ENCODE results near the gene AGPAT1.
A peak's percentile ranks its signal among the peaks of the same experiment; 100 is the strongest.
"Not testable (repeated sequence)": the region's sequence is repeated elsewhere in the genome, so short reads cannot be mapped to it uniquely, and the experiment has no call there.

The AGPAT1 gene

GRCh38 chr6:32200711-32201475 lies 25.0 kb upstream of the AGPAT1 start:
- no peak overlapping the region for H3K4me3 ChIP-seq (ENCODE audit: low read depth, low read length)

- H3K4me3 ChIP-seq (ENCODE audit: low read depth, low read length): no peak overlapping the region
These were observed 23.0 kb upstream of the AGPAT1 start for GRCh38 chr6:32198866-32199265.

GRCh38 chr6:32198345-32198696 lies 22.4 kb upstream of the AGPAT1 start:
- H3K4me3 ChIP-seq (ENCODE audit: low read depth, low read length): no peak overlapping the region

- peak overlapping the region; percentile 75 for H3K4me3 ChIP-seq (ENCODE audit: low read depth, low read length)
These were observed 21.1 kb upstream of the AGPAT1 start for GRCh38 chr6:32196682-32197616.

GRCh38 chr6:32195902-32196681 lies 20.2 kb upstream of the AGPAT1 start:
- peak overlapping the region; percentile 75 for H3K4me3 ChIP-seq (ENCODE audit: low read depth, low read length)

- peak overlapping the region; percentile 75 for H3K4me3 ChIP-seq (ENCODE audit: low read depth, low read length)
These were observed 19.7 kb upstream of the AGPAT1 start for GRCh38 chr6:32195652-32195901.

GRCh38 chr6:32194825-32195651 lies 19.2 kb upstream of the AGPAT1 start:
- H3K4me3 ChIP-seq (ENCODE audit: low read depth, low read length): peak overlapping the region; percentile 44

GRCh38 chr6:32194388-32194787 lies 18.5 kb upstream of the AGPAT1 start:
- H3K4me3 ChIP-seq (ENCODE audit: low read depth, low read length): no peak overlapping the region

GRCh38 chr6:32193096-32193495 lies 17.2 kb upstream of the AGPAT1 start:
- not testable (repeated sequence) for H3K4me3 ChIP-seq (ENCODE audit: low read depth, low read length)

- no peak within 1 kb of the TSS for H3K4me3 ChIP-seq (ENCODE audit: low read depth, low read length)
These were observed 16.7 kb upstream of the AGPAT1 start, which contains the start of gene GPSM3 for GRCh38 chr6:32192608-32193039. Gene GPSM3, minus strand, starts transcription at chr6:32192643. Its CDS starts 130 bp downstream, at chr6:32192513.

- no peak overlapping the region for H3K4me3 ChIP-seq (ENCODE audit: low read depth, low read length)
These were observed 16.1 kb upstream of the AGPAT1 start for GRCh38 chr6:32191696-32192607.

- no peak overlapping the region for H3K4me3 ChIP-seq (ENCODE audit: low read depth, low read length)
These were observed 15.2 kb upstream of the AGPAT1 start for GRCh38 chr6:32190911-32191677.

GRCh38 chr6:32190054-32190851 lies 14.4 kb upstream of the AGPAT1 start, which contains the start of gene PBX2:
Gene PBX2, minus strand, starts transcription at chr6:32190202. Its CDS starts 287 bp downstream, at chr6:32189915.
- peak within 1 kb of the TSS; percentile 51 for H3K4me3 ChIP-seq (ENCODE audit: low read depth, low read length)

GRCh38 chr6:32189742-32190053 lies 13.8 kb upstream of the AGPAT1 start:
- H3K4me3 ChIP-seq (ENCODE audit: low read depth, low read length): peak overlapping the region; percentile 51

GRCh38 chr6:32189069-32189741 lies 13.3 kb upstream of the AGPAT1 start:
- H3K4me3 ChIP-seq (ENCODE audit: low read depth, low read length): peak overlapping the region; percentile 51

- no peak overlapping the region for H3K4me3 ChIP-seq (ENCODE audit: low read depth, low read length)
These were observed 12.6 kb upstream of the AGPAT1 start for GRCh38 chr6:32188381-32189068.

Data from iPS-11a (cell line).